HG02763 (cell line): Measurements from ENCODE around the gene CCDC97.
A peak's percentile ranks its signal among the peaks of the same experiment; 100 is the strongest.
"Not testable (repeated sequence)": the region's sequence is repeated elsewhere in the genome, so short reads cannot be mapped to it uniquely, and the experiment has no call there.

Source experiments
- ATAC-seq: cut with Tn5 transposase; IDR thresholded peaks from one replicate; pipeline ENCODE4 v1.9.1; 2021; ENCODE audit warnings: mild to moderate bottlenecking, moderate library complexity; ENCODE audit not compliant: unreplicated experiment

The CCDC97 gene

DNA sequence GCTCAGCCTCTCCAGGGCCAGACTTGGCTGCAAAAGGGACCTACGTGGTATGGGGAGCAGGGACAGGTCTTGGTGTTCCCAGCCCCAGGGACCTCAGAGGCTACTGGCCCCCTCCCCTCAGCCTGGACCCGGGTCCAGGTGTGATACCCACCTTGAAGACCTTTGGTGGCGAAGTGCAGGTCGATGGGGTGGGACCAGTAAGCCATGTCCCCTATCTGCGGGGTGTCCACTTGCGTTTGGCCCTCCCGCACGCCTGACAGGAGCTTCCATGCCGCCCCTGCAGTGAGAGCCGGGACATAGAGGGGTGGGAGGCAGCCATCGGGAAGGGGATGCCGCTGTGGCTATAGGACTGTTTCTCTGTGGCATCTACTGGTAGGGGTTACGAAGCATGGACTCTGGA is 47.8 kb downstream of the CCDC97 start:
- ATAC-seq: no peak

GRCh38 chr19:41359741-41360140 is 49.8 kb downstream of the CCDC97 start:
- no peak for ATAC-seq

GRCh38 chr19:41362143-41362847 is 52.3 kb downstream of the CCDC97 start:
- ATAC-seq: no peak

GRCh38 chr19:41363371-41363752 is 53.4 kb downstream of the CCDC97 start:
- ATAC-seq: no peak

GRCh38 chr19:41363753-41364523 is 54.0 kb downstream of the CCDC97 start, which contains the start of gene B9D2:
Gene B9D2, minus strand, starts transcription at chr19:41364149. Its CDS starts 630 bp downstream, at chr19:41363519.
- ATAC-seq: peak; percentile 81

GRCh38 chr19:41364524-41365391 is 54.8 kb downstream of the CCDC97 start:
- peak; percentile 1 for ATAC-seq

- ATAC-seq: no peak
Observed at GRCh38 chr19:41366089-41366488, 56.1 kb downstream of the CCDC97 start.

DNA sequence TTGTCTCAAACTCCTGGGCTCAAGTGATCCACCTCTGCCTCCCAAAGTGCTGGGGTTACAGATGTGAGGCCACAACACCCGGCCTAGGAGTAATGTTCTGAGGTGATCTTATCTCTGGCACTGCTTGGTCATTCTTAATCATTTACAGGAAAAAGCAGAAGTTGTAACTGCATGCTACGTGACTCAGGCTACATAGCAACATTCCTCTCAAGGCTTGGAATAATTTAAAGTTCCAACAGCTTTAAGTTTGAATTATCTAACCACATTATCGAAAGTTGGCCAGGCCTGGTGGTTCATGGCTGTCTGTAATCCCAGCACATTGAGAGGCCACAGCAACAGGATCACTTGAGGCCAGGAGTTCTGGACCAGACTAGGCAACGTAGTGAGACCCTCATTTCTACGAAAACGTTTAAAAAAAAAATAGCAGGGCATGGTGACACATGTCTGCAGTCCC is 57.9 kb downstream of the CCDC97 start:
- no peak for ATAC-seq

DNA sequence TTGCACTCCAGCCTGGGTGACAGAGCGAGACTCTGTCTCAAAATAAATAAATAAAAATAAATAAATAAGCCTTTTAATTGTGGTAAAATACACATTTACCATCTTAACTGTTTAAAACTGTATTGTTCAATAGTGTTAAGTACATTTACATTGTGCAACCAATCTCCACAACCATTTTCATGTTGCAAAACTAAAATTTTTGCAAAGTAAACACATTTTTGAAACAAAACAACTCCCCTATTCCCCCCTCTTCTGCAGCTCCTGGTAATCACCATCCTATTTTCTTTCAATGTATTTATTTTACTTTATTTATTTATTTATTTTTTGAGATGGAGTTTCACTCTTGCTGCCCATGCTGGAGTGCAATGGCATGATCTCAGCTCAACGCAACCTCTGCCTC is 59.8 kb downstream of the CCDC97 start:
- ATAC-seq: no peak

DNA sequence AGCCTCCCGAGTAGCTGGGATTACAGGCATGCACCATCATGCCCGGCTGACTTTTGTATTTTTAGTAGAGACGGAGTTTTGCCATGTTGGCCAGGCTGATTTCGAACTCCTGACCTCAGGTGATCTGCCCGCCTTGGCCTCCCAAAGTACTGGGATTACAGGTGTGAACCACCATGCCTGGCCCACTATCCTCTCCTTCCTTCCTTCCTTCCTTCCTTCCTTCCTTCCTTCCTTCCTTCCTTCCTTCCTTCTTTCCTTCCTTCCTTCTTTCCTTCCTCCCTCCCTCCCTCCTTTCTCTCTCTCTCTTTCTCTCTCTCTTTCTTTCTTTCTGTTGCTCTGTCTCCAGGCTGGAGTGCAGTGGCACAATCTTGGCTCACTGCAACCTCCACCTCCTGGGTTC is 61.1 kb downstream of the CCDC97 start:
- not testable (repeated sequence) for ATAC-seq

- ATAC-seq: no peak
Observed at GRCh38 chr19:41371541-41371940, 61.6 kb downstream of the CCDC97 start.

DNA sequence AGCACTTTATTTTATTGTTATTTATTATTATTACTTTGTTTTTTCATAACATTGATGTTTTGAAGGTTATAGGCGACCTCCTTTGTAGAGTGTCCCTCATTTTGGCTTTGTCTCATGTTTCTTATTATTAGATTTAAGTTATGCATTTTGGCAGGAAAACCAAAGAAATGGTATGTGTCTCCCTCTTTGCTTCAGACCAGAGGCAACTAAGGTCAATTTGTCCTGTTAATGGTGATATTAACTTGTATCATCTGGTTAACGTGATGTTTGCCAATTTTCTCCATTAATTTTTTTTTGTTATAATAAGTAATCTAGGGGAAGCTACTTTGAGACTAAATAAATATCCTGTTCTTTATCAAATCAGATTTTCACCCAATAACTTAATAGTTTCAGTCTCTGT is 62.5 kb downstream of the CCDC97 start:
- ATAC-seq: no peak

GRCh38 chr19:41373993-41374392 is 64.0 kb downstream of the CCDC97 start:
- ATAC-seq: no peak
